H1 (cell line): ENCODE measurements around the gene MARCHF3. TPM values are rescaled to one million over a fixed set of nuclear protein-coding genes. Genes with fewer than 3 reads are reported as not detected.

ENCODE experiments used
- CTCF ChIA-PET: fragments of 300-600 bp; sonication (Branson Sonifier 250); formaldehyde crosslinking; loops from one replicate; lab custom pipeline; 2021; ENCODE audit not compliant: partially characterized antibody; lab: Charles Lee
- POLR2A ChIA-PET: fragments of 300-600 bp; sonication (Branson Sonifier 250); formaldehyde crosslinking; loops from one replicate; lab custom pipeline; 2021; ENCODE audit warnings: inconsistent platforms; ENCODE audit not compliant: partially characterized antibody; lab: Charles Lee
- DNase-seq, 2 experiments: peaks; one replicate each; pipeline versions ENCODE4 v3.0.0 to v3.0.0-alpha.2; 2010 to 2022; ENCODE audit warnings: low spot score in 2 of 2, low read depth in 1 of 2, mixed read lengths in 1 of 2
- FAIRE-seq: peaks from 2 replicates; lab custom pipeline; 2011; peaks lifted over from hg19 to GRCh38; lab: Jason Lieb, UNC
- H2AFZ ChIP-seq: 2 replicates; pipeline ENCODE4 v1.8.1; 2012; ENCODE audit warnings: low read length, inconsistent platforms
- H2AK5ac ChIP-seq: 2 replicates; pipeline ENCODE4 v1.6.1; 2013; ENCODE audit warnings: low read depth, low read length
- H2BK120ac ChIP-seq: replicated peaks from 2 replicates; pipeline ENCODE3; 2013; ENCODE audit warnings: low read depth, low read length, inconsistent platforms
- H2BK12ac ChIP-seq: 2 replicates; pipeline ENCODE4 v1.6.1; 2013; ENCODE audit warnings: low read depth, low read length
- H2BK15ac ChIP-seq: 2 replicates; pipeline ENCODE4 v1.6.1; 2013; ENCODE audit warnings: low read length
- H2BK20ac ChIP-seq: 2 replicates; pipeline ENCODE4 v1.6.1; 2013; ENCODE audit warnings: low read length
- H2BK5ac ChIP-seq: 2 replicates; pipeline ENCODE4 v1.6.1; 2013; ENCODE audit warnings: low read depth, low read length
- H3K14ac ChIP-seq: 2 replicates; pipeline ENCODE4 v1.6.1; 2013; ENCODE audit warnings: inconsistent platforms; ENCODE audit not compliant: insufficient read length
- H3K18ac ChIP-seq: 2 replicates; pipeline ENCODE4 v1.6.1; 2013; ENCODE audit warnings: low read length; ENCODE audit errors: extremely low read depth
- H3K23ac ChIP-seq: 2 replicates; pipeline ENCODE4 v1.6.1; 2013; ENCODE audit warnings: inconsistent platforms; ENCODE audit not compliant: insufficient read length
- H3K23me2 ChIP-seq: 2 replicates; pipeline ENCODE4 v1.6.1; 2013; ENCODE audit warnings: low read depth, low read length
- H3K27ac ChIP-seq: 2 replicates; pipeline ENCODE4 v1.6.1; 2011; ENCODE audit warnings: low read depth, low read length, inconsistent platforms
- H3K27me3 ChIP-seq, 4 experiments: replicated peaks in 1 of 4; 1 replicate in 1 of 4; 2 replicates in 3 of 4; pipeline versions ENCODE4 v1.6.1 to v1.8.1; 2011 to 2013; ENCODE audit warnings: low read length in 3 of 4, mild to moderate bottlenecking in 3 of 4, inconsistent platforms in 2 of 4, mixed read lengths in 2 of 4, moderate library complexity in 1 of 4; ENCODE audit not compliant: control insufficient read depth in 3 of 4, insufficient read depth in 3 of 4; ENCODE audit errors: extremely low read depth in 1 of 4
- H3K36me3 ChIP-seq, 4 experiments: 2 replicates each; pipeline versions ENCODE4 v1.6.1 to v1.8.1; 2011 to 2013; ENCODE audit warnings: mild to moderate bottlenecking in 4 of 4, low read length in 3 of 4, moderate library complexity in 2 of 4, control low read depth in 1 of 4, inconsistent platforms in 1 of 4; ENCODE audit not compliant: insufficient read depth in 4 of 4, control insufficient read depth in 2 of 4
- H3K4ac ChIP-seq: replicated peaks from 2 replicates; pipeline ENCODE3; 2013; ENCODE audit warnings: low read length, low read depth, mixed read lengths, inconsistent platforms; ENCODE audit not compliant: insufficient read length
- H3K4me1 ChIP-seq, 4 experiments: replicated peaks in 1 of 4; 1 replicate in 1 of 4; 2 replicates in 3 of 4; pipeline versions ENCODE4 v1.6.1 to v1.8.1; 2011 to 2013; ENCODE audit warnings: low read length in 3 of 4, inconsistent platforms in 2 of 4, mixed read lengths in 1 of 4; ENCODE audit not compliant: insufficient read depth in 4 of 4, control insufficient read depth in 3 of 4
- H3K4me2 ChIP-seq, 2 experiments: 2 replicates each; pipeline versions ENCODE4 v1.6.1 to v1.8.1; 2011 to 2013; ENCODE audit warnings: low read depth in 2 of 2, low read length in 2 of 2, control low read depth in 1 of 2, inconsistent platforms in 1 of 2, mild to moderate bottlenecking in 1 of 2; ENCODE audit not compliant: insufficient read depth in 1 of 2
- H3K4me3 ChIP-seq, 4 experiments: fragments of 200-600, 300-600 bp in 1 of 4; sonication (generic), shearing (Covaris generic), sonication (Bioruptor Twin) in 1 of 4; 2 replicates each; pipeline versions ENCODE4 v1.5.1 to v1.8.1; 2011 to 2016; ENCODE audit warnings: low read length in 4 of 4, low read depth in 3 of 4, control low read depth in 2 of 4, inconsistent platforms in 2 of 4, mild to moderate bottlenecking in 2 of 4, mixed read lengths in 1 of 4, moderate library complexity in 1 of 4; ENCODE audit not compliant: insufficient read depth in 2 of 4; ENCODE audit errors: extremely low read depth in 1 of 4
- H3K56ac ChIP-seq: replicated peaks from 2 replicates; pipeline ENCODE3; 2013; ENCODE audit warnings: low read depth, mild to moderate bottlenecking, mixed read lengths, low read length, inconsistent platforms; ENCODE audit not compliant: insufficient read length
- H3K79me1 ChIP-seq: 2 replicates; pipeline ENCODE4 v1.6.1; 2013; ENCODE audit warnings: low read depth, low read length, control low read depth
- H3K79me2 ChIP-seq, 2 experiments: 2 replicates each; pipeline versions ENCODE4 v1.6.1 to v1.8.1; 2012 to 2013; ENCODE audit warnings: low read length in 2 of 2, mild to moderate bottlenecking in 2 of 2, inconsistent platforms in 1 of 2; ENCODE audit not compliant: insufficient read depth in 2 of 2, control insufficient read depth in 1 of 2
- H3K9ac ChIP-seq, 4 experiments: replicated peaks in 1 of 4; 1 replicate in 1 of 4; 2 replicates in 3 of 4; pipeline versions ENCODE4 v1.6.1 to v1.8.1; 2011 to 2013; ENCODE audit warnings: low read depth in 3 of 4, low read length in 3 of 4, control low read depth in 2 of 4, mild to moderate bottlenecking in 2 of 4, moderate library complexity in 2 of 4, inconsistent platforms in 1 of 4; ENCODE audit errors: extremely low read depth in 1 of 4
- H3K9me3 ChIP-seq, 2 experiments: 2 replicates each; pipeline versions ENCODE4 v1.6.1 to v1.8.1; 2012 to 2013; ENCODE audit warnings: mild to moderate bottlenecking in 2 of 2, moderate library complexity in 2 of 2, control low read depth in 1 of 2, inconsistent platforms in 1 of 2, low read depth in 1 of 2, low read length in 1 of 2, mixed read lengths in 1 of 2; ENCODE audit not compliant: insufficient read depth in 2 of 2
- H4K20me1 ChIP-seq, 2 experiments: replicated peaks in 1 of 2; 2 replicates each; pipeline versions ENCODE3 to v1.8.1; 2011 to 2013; ENCODE audit warnings: inconsistent platforms in 2 of 2, low read length in 2 of 2, mild to moderate bottlenecking in 1 of 2; ENCODE audit not compliant: insufficient read depth in 2 of 2, control insufficient read depth in 1 of 2
- H4K5ac ChIP-seq: 2 replicates; pipeline ENCODE4 v1.6.1; 2013; ENCODE audit warnings: low read length, low read depth, mixed read lengths, inconsistent platforms; ENCODE audit not compliant: insufficient read length
- H4K8ac ChIP-seq: 2 replicates; pipeline ENCODE4 v1.8.0; 2013; ENCODE audit warnings: mild to moderate bottlenecking, moderate library complexity, low read length, inconsistent platforms; ENCODE audit not compliant: insufficient read depth; ENCODE audit errors: extremely low read depth
- H4K91ac ChIP-seq: replicated peaks from 2 replicates; pipeline ENCODE3; 2013; ENCODE audit warnings: low read length, mixed read lengths, inconsistent platforms; ENCODE audit not compliant: insufficient read length
- ASH2L ChIP-seq: fragments of 200-600, 300-600 bp; sonication (generic); IDR thresholded peaks from one replicate; pipeline ENCODE4 v1.7.1; 2017; ENCODE audit warnings: low read length
- ATF2 ChIP-seq: IDR thresholded peaks from 2 replicates; pipeline ENCODE4 v1.6.1; 2012; ENCODE audit warnings: low read length, inconsistent platforms
- BCL11A ChIP-seq, 2 experiments: IDR thresholded peaks; one replicate each; pipeline ENCODE4 v1.6.1; 2011; ENCODE audit warnings: low read depth in 2 of 2, low read length in 2 of 2, mild to moderate bottlenecking in 2 of 2
- CHD1 ChIP-seq: IDR thresholded peaks from 2 replicates; pipeline ENCODE4 v1.6.1; 2012; ENCODE audit warnings: low read depth, low read length, improper control_type of control experiment
- CHD2 ChIP-seq: IDR thresholded peaks from 2 replicates; pipeline ENCODE4 v1.6.1; 2012; ENCODE audit warnings: low read length, improper control_type of control experiment
- FOSL1 ChIP-seq: IDR thresholded peaks from 2 replicates; pipeline ENCODE4 v1.6.1; 2011; ENCODE audit warnings: mild to moderate bottlenecking, low read depth, low read length, moderate library complexity; ENCODE audit not compliant: insufficient read depth
- GTF2F1 ChIP-seq: IDR thresholded peaks from 2 replicates; pipeline ENCODE4 v1.6.1; 2012; ENCODE audit warnings: low read depth, low read length, improper control_type of control experiment, borderline replicate concordance
- POLR2A ChIP-seq, 2 experiments: IDR thresholded peaks; 1 replicate in 1 of 2; 2 replicates in 1 of 2; pipeline ENCODE4 v1.6.1; 2011; ENCODE audit warnings: low read depth in 2 of 2, low read length in 2 of 2, mild to moderate bottlenecking in 2 of 2; ENCODE audit errors: control extremely low read depth in 1 of 2
- POU5F1 ChIP-seq: IDR thresholded peaks from 2 replicates; pipeline ENCODE4 v1.6.1; 2011; ENCODE audit warnings: low read depth, mild to moderate bottlenecking, low read length, moderate library complexity
- RAD21 ChIP-seq, 2 experiments: IDR thresholded peaks in 1 of 2; conservative IDR thresholded peaks in 1 of 2; 2 replicates each; pipeline ENCODE4 v1.6.1; 2011; ENCODE audit warnings: low read depth in 2 of 2, low read length in 2 of 2, improper control_type of control experiment in 1 of 2, inconsistent platforms in 1 of 2, mild to moderate bottlenecking in 1 of 2, moderate library complexity in 1 of 2
- SIRT6 ChIP-seq: IDR thresholded peaks from one replicate; pipeline ENCODE4 v1.7.1; 2012; ENCODE audit warnings: low read length, inconsistent platforms
- SIX5 ChIP-seq: IDR thresholded peaks from 2 replicates; pipeline ENCODE4 v1.6.1; 2011; ENCODE audit warnings: mild to moderate bottlenecking, low read depth, low read length
- TAF7 ChIP-seq: optimal IDR thresholded peaks from 2 replicates; pipeline ENCODE3; 2011; ENCODE audit warnings: low read depth, mild to moderate bottlenecking, inconsistent platforms, low read length, moderate library complexity, borderline replicate concordance
- TBP ChIP-seq: IDR thresholded peaks from 2 replicates; pipeline ENCODE4 v1.6.1; 2011; ENCODE audit warnings: low read depth, low read length, improper control_type of control experiment
- WGBS, 2 experiments: shearing (Covaris generic) in 1 of 2; methylation state at CpG; one replicate each; pipeline versions ENCODE4 v1.1.6 to v1.1.7; 2013 to 2015; ENCODE audit warnings: low lambda C conversion rate in 2 of 2, mixed read lengths in 2 of 2, inconsistent platforms in 1 of 2, low coverage in 1 of 2, missing lambda C conversion rate in 1 of 2; ENCODE audit not compliant: insufficient replicate concordance in 2 of 2, insufficient coverage in 1 of 2, insufficient read length in 1 of 2; ENCODE audit errors: extremely low coverage in 1 of 2, missing lambda C conversion rate in 1 of 2; 5-methylcytosine and 5-hydroxymethylcytosine counted together
- polyA plus RNA-seq, 7 experiments: library from polyadenylated mRNA; depleted of rRNA in 3 of 7; stranded (reverse) in 5 of 7; unstranded in 2 of 7; fragments of >200 nt in 5 of 7; fragments of 200-250 nt in 2 of 7; gene quantifications; 1 replicate in 5 of 7; 2 replicates in 1 of 7; 4 replicates in 1 of 7; pipeline versions ENCODE4 v1.2.1 to v1.2.3, GENCODE V29; 2011 to 2013; ENCODE audit warnings: missing spikeins in 2 of 7, mixed read lengths in 2 of 7
- total RNA-seq: library from RNA; stranded (reverse); fragmentation: NEBNext Ultra II Directional; extraction: Animal tissue kit (Norgen Biotek cat#: 25700); gene quantifications from 2 replicates; pipeline ENCODE4 v1.2.1, GENCODE V29; 2021

MARCHF3 gene
- total and polyA plus RNA-seq, 2 of the 8 experiments (the other 6 are each of a cell fraction or from before 2014, with no cell fraction given), result 12.0 to 16.9 TPM

GRCh38 chr5:126994485-126994884 lies 35.9 kb downstream of the MARCHF3 start:
- Histone ChIP-seq H3K79me1 (no peaks in the 10 kb centered on the region; the same call in 1 of the 2 replicates), H2AK5ac (no peak overlapping the region), H3K14ac (no peak overlapping the region), H3K56ac (no peak overlapping the region), H2BK120ac (no peak overlapping the region), H3K9ac (no peak overlapping the region), H3K4me1 (no peaks in the 10 kb centered on the region; a peak in 1 of 7 replicates), H3K4me3 (no peak overlapping the region), H3K79me2 (no peaks in the 10 kb centered on the region; a peak in 1 of 4 replicates), H2BK5ac (no peak overlapping the region), H4K5ac (no peak overlapping the region), H3K36me3 (no peaks in the 10 kb centered on the region; a peak in 1 of 8 replicates), H3K4me2 (no peak overlapping the region), H3K27me3 (no peaks in the 10 kb centered on the region), H2BK15ac (no peak overlapping the region), H2AFZ (no peak overlapping the region), H4K91ac (no peak overlapping the region), H3K9me3 (no peaks in the 10 kb centered on the region), H4K20me1 (no peaks in the 10 kb centered on the region), H3K27ac (no peak overlapping the region), H3K18ac (no peak overlapping the region), H3K23me2 (no peaks in the 10 kb centered on the region), H2BK20ac (no peak overlapping the region), H3K23ac (no peak overlapping the region), H4K8ac (no peak overlapping the region), H3K4ac (no peak overlapping the region), H2BK12ac (no peak overlapping the region)
- ChIA-PET POLR2A (no interaction called here), CTCF (interaction anchor here (0.6 kb wide), 1 partner anchor 32 kb away, joined by 3 read pairs; no protein-coding TSS in a partner anchor)
- DNase-seq, result no peak
- WGBS, 2 experiments, result 95% methylated on average over 4 of the region's 4 CpGs; no CpG with 5 or more reads in 1 of the 2 experiments
- no peak for FAIRE-seq
- TF ChIP-seq POLR2A (IDR thresholded peaks at IDR 0.05; ENCODE audit: control extremely low read depth in 1 of 2, low read depth in 2 of 2, low read length in 2 of 2) (no peak), CHD2 (no peak), SIX5 (no peak), RAD21 (IDR thresholded peaks at IDR 0.05 in 1 of 2, conservative IDR thresholded peaks at IDR 0.05 in 1 of 2; ENCODE audit: low read depth in 2 of 2, low read length in 2 of 2) (no peak), TAF7 (no peak), CHD1 (no peak), ATF2 (no peak), FOSL1 (no peak), SIRT6 (no peak), POU5F1 (no peak), GTF2F1 (no peak), ASH2L (no peak), BCL11A (IDR thresholded peaks at IDR 0.05; ENCODE audit: low read depth in 2 of 2, low read length in 2 of 2) (no peak), TBP (no peak)
